Stimulated activated CD8-positive, alpha-beta memory T cell treated with anti-CD3 and anti-CD28 coated beads, Interleukin-15, amount 100 ng/mL, for 48 hours (primary cell): ENCODE measurements around the gene SSBP3.

ENCODE experiments used
- DNase-seq, 2 donors: peaks; one replicate each; pipeline ENCODE4 v3.0.0-alpha.2; 2020; ENCODE audit warnings: low read depth in 2 of 2

The SSBP3 gene

GRCh38 chr1:54409156-54410142 is 3.3 kb upstream of the SSBP3 start:
- DNase-seq = peak in 1 of 2 donors; percentile 14

GRCh38 chr1:54408147-54409066 is 2.2 kb upstream of the SSBP3 start:
- DNase-seq = no peak

- DNase-seq = peak in 1 of 2 donors; percentile 16
Observed at GRCh38 chr1:54407404-54408146, 1.4 kb upstream of the SSBP3 start.

GRCh38 chr1:54407154-54407403 is 885 bp upstream of the SSBP3 start:
- no peak for DNase-seq

GRCh38 chr1:54405898-54406293 is 298 bp downstream of the SSBP3 start:
- DNase-seq = no peak

GRCh38 chr1:54404939-54405897 is 976 bp downstream of the SSBP3 start:
- no peak for DNase-seq

GRCh38 chr1:54404263-54404662 is 1.9 kb downstream of the SSBP3 start:
- no peak for DNase-seq

GRCh38 chr1:54403808-54404261 is 2.4 kb downstream of the SSBP3 start:
- DNase-seq = no peak

GRCh38 chr1:54403405-54403804 is 2.8 kb downstream of the SSBP3 start:
- no peak for DNase-seq

GRCh38 chr1:54402896-54403295 is 3.3 kb downstream of the SSBP3 start:
- DNase-seq = no peak

- DNase-seq = no peak
Observed at GRCh38 chr1:54401799-54402198, 4.4 kb downstream of the SSBP3 start.

- DNase-seq = no peak
Observed at GRCh38 chr1:54400329-54400728, 5.9 kb downstream of the SSBP3 start.

- DNase-seq = no peak
Observed at GRCh38 chr1:54399765-54400164, 6.4 kb downstream of the SSBP3 start.

- no peak for DNase-seq
Observed at GRCh38 chr1:54398963-54399528, 7.1 kb downstream of the SSBP3 start.

- DNase-seq = no peak
Observed at GRCh38 chr1:54397980-54398379, 8.2 kb downstream of the SSBP3 start.

- no peak for DNase-seq
Observed at GRCh38 chr1:54397090-54397591, 9.1 kb downstream of the SSBP3 start.

GRCh38 chr1:54396261-54396933 is 9.8 kb downstream of the SSBP3 start:
- DNase-seq = no peak

- no peak for DNase-seq
Observed at GRCh38 chr1:54395281-54395934, 10.8 kb downstream of the SSBP3 start.

GRCh38 chr1:54394104-54394503 is 12.1 kb downstream of the SSBP3 start:
- DNase-seq = no peak
